ENCODE measurements around the gene PGM1. TPM values are rescaled to one million over a fixed set of nuclear protein-coding genes. Genes with fewer than 3 reads are reported as not detected.
A peak's percentile ranks its signal among the peaks of the same experiment; 100 is the strongest.

The PGM1 gene
- total RNA-seq, 1 donor = 52.4 TPM

DNA sequence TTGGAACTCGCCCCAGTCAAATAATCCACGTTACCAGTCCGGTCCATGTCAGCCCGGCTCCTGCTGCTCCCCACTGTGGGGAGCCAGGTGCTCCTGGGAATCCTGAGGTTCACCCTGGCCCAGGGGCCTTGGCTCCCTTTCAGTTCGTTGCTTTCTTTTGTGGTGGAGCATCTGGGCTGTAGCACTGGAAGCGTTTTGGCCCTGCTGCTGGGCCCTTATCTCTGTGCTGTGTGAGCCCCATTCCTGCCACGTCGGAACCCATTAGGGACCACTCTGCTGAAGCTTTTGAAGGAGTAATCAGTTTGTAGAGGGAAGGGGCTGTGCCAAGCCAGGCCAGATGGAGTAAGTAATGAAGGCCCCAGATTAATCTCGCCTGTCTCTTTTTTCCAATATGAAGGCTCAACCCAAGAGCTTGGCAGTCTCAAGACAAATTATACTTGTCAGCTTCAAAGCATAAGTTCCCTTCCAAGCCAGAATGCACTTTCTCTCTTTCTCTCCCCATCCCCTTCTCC is 82.3 kb downstream of the PGM1 start:
- DNase-seq (ENCODE audit: low read depth) = peak; percentile 94
- H3K4me3 ChIP-seq (ENCODE audit: low read depth, low read length) = no peak overlapping the region
- TF ChIP-seq, protein P1, sequence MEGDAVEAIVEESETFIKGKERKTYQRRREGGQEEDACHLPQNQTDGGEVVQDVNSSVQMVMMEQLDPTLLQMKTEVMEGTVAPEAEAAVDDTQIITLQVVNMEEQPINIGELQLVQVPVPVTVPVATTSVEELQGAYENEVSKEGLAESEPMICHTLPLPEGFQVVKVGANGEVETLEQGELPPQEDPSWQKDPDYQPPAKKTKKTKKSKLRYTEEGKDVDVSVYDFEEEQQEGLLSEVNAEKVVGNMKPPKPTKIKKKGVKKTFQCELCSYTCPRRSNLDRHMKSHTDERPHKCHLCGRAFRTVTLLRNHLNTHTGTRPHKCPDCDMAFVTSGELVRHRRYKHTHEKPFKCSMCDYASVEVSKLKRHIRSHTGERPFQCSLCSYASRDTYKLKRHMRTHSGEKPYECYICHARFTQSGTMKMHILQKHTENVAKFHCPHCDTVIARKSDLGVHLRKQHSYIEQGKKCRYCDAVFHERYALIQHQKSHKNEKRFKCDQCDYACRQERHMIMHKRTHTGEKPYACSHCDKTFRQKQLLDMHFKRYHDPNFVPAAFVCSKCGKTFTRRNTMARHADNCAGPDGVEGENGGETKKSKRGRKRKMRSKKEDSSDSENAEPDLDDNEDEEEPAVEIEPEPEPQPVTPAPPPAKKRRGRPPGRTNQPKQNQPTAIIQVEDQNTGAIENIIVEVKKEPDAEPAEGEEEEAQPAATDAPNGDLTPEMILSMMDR (IDR thresholded peaks at IDR 0.05; ENCODE audit: insufficient read depth, low read length) = no peak

DNA sequence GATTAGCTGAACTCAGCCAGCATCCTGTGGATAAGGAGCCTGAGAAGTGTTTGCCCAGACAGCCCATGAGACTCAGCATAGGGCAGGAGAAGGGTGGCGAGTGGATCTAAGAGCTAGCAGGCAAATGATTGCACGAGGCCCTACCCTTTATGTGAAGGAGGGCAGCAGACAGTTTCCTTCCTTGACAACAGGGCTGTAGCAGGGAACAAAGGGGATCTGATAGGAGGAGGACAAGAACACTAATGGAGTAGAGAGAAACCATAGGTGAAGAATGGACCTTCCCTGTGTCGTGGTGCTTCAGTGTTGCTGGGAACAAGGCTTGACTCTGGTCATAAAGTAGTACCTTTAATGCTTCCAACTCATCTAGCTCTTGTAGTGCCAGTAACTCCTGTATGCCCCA is 84.3 kb downstream of the PGM1 start:
- H3K4me3 ChIP-seq (ENCODE audit: low read depth, low read length) = no peak overlapping the region
- no peak for DNase-seq (ENCODE audit: low read depth)
- TF ChIP-seq, protein P1 (IDR thresholded peaks at IDR 0.05; ENCODE audit: insufficient read depth, low read length) = no peak

DNA sequence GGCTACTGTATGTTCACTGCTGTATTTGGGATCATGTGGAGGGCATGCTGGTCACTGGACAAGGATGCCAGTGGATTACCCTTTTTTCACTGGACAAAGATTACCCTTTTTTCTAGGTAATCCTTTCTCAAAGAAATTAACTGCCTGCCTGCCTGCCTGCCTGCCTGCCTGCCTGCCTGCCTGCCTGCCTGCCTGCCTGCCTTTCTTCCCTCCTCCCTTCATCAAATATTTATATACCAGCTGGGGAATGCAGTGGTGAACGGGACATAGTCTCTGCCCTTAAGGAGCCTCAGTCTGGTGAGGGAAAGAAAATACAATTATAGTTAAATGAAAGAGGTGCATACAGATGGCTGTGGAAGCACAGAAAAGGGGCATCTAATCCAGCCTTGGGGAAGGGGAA is 85.0 kb downstream of the PGM1 start:
- no peak for DNase-seq (ENCODE audit: low read depth)
- no peak overlapping the region for H3K4me3 ChIP-seq (ENCODE audit: low read depth, low read length)
- TF ChIP-seq, protein P1 (IDR thresholded peaks at IDR 0.05; ENCODE audit: insufficient read depth, low read length) = no peak

DNA sequence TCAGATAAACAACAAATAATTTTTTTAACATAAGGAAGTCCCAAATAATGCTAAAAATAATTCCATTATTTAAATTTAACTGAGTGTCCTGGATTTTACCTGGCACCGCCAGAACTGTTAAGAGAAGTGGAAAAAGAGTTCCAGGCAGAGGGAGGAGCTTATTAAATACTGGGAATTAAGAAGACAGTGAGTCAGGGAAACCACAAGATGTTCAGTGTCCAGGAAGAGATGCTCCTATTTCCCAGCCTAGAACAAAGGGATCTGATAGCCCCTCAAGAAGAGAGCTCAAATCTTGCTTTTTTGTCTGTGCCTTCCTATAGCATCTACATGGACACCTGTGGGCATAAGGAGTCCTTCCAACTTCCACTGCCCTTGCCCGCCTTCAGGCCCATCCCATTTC is 85.9 kb downstream of the PGM1 start:
- TF ChIP-seq, protein P1 (IDR thresholded peaks at IDR 0.05; ENCODE audit: insufficient read depth, low read length) = no peak
- no peak for DNase-seq (ENCODE audit: low read depth)
- no peak overlapping the region for H3K4me3 ChIP-seq (ENCODE audit: low read depth, low read length)

DNA sequence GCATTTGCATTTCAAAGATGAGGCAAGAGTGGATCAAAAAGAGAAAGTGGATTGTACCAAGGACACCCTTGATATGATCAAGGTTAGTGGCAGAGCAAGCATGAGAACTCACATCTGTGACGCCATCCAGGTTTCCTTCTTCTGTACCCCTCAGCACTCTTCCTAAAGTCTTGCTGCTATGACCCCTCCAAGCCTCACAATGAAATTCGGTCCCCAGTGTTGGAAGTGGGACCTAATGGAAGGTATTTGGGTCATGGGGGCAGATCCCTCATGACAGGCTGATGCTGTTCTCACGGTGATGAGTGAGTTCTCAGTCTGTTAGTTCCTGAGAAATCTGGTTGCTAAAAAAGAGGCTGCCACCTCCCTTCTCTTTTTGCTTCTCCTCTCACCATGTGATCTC is 86.4 kb downstream of the PGM1 start:
- no peak for DNase-seq (ENCODE audit: low read depth)
- no peak overlapping the region for H3K4me3 ChIP-seq (ENCODE audit: low read depth, low read length)
- TF ChIP-seq, protein P1 (IDR thresholded peaks at IDR 0.05; ENCODE audit: insufficient read depth, low read length) = no peak

DNA sequence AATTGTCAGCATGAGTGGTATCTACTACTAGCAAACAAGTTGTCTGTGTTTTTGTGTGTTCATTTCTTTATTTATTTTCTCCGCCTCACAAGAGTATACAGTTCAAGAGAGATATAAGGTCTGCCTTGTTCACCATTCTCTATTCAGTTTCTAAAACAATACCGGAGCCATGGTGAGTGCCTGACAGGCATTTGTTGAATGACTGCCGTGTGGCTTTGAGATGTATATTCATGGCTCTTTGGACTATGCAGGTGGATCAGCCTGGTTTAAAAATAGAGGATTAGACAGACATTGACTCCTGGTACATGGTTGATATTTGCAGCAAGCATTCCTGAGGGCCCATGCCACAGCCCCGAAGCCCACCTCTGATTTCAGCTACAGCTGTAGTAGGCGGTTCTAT is 89.7 kb downstream of the PGM1 start:
- TF ChIP-seq, protein P1 (IDR thresholded peaks at IDR 0.05; ENCODE audit: insufficient read depth, low read length) = no peak
- no peak for DNase-seq (ENCODE audit: low read depth)
- H3K4me3 ChIP-seq (ENCODE audit: low read depth, low read length) = no peak overlapping the region

DNA sequence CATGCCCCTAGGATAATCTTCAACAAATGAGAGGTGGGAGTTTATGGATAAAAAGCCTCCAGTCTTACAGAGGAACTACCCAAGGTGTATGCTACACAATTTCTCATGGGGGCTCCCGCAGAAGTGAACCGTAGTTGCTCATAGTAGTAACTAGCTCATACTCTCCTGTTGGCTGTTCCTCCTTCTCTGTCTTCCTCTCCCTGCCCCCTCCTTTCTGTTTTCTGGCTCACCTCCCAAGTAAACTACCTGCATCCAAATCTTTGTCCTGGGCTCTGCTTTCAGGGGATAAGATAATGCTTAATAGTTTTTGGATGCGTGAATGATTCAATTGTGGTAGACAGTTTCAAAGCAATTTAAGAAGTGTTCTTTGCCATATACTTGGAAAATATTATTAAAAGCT is 90.5 kb downstream of the PGM1 start:
- DNase-seq (ENCODE audit: low read depth) = no peak
- H3K4me3 ChIP-seq (ENCODE audit: low read depth, low read length) = no peak overlapping the region
- TF ChIP-seq, protein P1 (IDR thresholded peaks at IDR 0.05; ENCODE audit: insufficient read depth, low read length) = no peak

Measured in fibroblast of the aortic adventitia (primary cell).